ENCODE measurements around the gene SLC4A1. TPM values are rescaled to one million over a fixed set of nuclear protein-coding genes. Genes with fewer than 3 reads are reported as not detected.
A peak's percentile ranks its signal among the peaks of the same experiment; 100 is the strongest.

SLC4A1 gene
- total and polyA plus RNA-seq, 2 of the 13 experiments (the other 11 are each of a cell fraction or from before 2014, with no cell fraction given), result not detected

DNA sequence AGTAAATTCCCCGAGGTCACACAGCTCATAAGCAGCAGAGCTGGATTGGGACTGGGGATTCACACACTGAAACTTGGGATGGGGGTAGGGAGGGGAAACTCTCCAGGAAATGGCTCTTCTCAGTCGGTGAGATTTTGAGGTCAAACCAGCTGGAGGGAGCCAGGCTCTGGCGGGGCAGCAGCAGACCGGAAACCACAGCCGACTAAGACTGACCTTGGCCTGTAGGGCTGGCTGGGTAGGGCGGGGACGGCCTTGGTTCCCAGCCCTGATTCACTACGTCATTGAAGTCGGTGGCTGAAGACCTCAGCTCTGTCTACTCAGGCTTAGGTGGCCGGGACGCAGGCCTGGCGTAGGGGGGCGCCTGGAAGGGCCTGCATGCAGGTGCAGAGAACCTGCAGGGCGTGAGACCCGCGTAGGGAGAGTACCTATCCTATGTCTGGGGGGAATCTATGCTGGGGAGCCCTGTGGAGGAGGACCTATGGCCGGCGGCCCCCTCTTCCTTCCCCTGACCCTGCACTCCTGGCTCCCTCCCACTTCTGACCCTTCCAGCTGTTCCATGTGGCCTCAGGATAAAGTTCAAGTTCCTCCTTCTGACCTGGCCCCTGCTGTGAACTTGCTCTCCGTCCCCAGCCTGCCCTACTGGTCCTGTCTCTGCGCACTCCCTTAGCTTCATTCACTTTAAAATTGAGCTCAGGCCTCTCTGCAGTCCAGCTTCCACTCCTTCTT, 11.9 kb upstream of the SLC4A1 start (continued):
- no peak for TF ChIP-seq GTF3A (CRISPR knock-in tag; conservative IDR thresholded peaks at IDR 0.05)
- no peak for TF ChIP-seq SAFB2 (CRISPR knock-in tag; IDR thresholded peaks at IDR 0.05; ENCODE audit: borderline replicate concordance, low read depth)
- TF ChIP-seq FOXC1 (CRISPR knock-in tag; IDR thresholded peaks at IDR 0.05; ENCODE audit: borderline replicate concordance), result peak; percentile 81; the same call in 1 of the 2 replicates
- no peak for TF ChIP-seq NBN (conservative IDR thresholded peaks at IDR 0.05)
- TF ChIP-seq SP2 (CRISPR knock-in tag; IDR thresholded peaks at IDR 0.05), result no peak
- TF ChIP-seq, protein P1, sequence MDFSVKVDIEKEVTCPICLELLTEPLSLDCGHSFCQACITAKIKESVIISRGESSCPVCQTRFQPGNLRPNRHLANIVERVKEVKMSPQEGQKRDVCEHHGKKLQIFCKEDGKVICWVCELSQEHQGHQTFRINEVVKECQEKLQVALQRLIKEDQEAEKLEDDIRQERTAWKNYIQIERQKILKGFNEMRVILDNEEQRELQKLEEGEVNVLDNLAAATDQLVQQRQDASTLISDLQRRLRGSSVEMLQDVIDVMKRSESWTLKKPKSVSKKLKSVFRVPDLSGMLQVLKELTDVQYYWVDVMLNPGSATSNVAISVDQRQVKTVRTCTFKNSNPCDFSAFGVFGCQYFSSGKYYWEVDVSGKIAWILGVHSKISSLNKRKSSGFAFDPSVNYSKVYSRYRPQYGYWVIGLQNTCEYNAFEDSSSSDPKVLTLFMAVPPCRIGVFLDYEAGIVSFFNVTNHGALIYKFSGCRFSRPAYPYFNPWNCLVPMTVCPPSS (IDR thresholded peaks at IDR 0.05), result no peak
- TF ChIP-seq, protein P2, sequence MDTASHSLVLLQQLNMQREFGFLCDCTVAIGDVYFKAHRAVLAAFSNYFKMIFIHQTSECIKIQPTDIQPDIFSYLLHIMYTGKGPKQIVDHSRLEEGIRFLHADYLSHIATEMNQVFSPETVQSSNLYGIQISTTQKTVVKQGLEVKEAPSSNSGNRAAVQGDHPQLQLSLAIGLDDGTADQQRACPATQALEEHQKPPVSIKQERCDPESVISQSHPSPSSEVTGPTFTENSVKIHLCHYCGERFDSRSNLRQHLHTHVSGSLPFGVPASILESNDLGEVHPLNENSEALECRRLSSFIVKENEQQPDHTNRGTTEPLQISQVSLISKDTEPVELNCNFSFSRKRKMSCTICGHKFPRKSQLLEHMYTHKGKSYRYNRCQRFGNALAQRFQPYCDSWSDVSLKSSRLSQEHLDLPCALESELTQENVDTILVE (CRISPR knock-in tag; IDR thresholded peaks at IDR 0.05), result no peak
- TF ChIP-seq, protein P3, sequence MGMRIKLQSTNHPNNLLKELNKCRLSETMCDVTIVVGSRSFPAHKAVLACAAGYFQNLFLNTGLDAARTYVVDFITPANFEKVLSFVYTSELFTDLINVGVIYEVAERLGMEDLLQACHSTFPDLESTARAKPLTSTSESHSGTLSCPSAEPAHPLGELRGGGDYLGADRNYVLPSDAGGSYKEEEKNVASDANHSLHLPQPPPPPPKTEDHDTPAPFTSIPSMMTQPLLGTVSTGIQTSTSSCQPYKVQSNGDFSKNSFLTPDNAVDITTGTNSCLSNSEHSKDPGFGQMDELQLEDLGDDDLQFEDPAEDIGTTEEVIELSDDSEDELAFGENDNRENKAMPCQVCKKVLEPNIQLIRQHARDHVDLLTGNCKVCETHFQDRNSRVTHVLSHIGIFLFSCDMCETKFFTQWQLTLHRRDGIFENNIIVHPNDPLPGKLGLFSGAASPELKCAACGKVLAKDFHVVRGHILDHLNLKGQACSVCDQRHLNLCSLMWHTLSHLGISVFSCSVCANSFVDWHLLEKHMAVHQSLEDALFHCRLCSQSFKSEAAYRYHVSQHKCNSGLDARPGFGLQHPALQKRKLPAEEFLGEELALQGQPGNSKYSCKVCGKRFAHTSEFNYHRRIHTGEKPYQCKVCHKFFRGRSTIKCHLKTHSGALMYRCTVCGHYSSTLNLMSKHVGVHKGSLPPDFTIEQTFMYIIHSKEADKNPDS (CRISPR knock-in tag; IDR thresholded peaks at IDR 0.05), result no peak
- TF ChIP-seq, protein P4, sequence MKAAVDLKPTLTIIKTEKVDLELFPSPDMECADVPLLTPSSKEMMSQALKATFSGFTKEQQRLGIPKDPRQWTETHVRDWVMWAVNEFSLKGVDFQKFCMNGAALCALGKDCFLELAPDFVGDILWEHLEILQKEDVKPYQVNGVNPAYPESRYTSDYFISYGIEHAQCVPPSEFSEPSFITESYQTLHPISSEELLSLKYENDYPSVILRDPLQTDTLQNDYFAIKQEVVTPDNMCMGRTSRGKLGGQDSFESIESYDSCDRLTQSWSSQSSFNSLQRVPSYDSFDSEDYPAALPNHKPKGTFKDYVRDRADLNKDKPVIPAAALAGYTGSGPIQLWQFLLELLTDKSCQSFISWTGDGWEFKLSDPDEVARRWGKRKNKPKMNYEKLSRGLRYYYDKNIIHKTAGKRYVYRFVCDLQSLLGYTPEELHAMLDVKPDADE (CRISPR knock-in tag; IDR thresholded peaks at IDR 0.05), result no peak
- 0 out of 2 replicates have a peak, but pooled peaks have one; percentile 34 for TF ChIP-seq ZNF607 (CRISPR knock-in tag; IDR thresholded peaks at IDR 0.05; ENCODE audit: borderline replicate concordance)
- no peak for TF ChIP-seq RBM39 (IDR thresholded peaks at IDR 0.05; ENCODE audit: low read depth, low read length, poor library complexity, severe bottlenecking)
- TF ChIP-seq, protein P5, sequence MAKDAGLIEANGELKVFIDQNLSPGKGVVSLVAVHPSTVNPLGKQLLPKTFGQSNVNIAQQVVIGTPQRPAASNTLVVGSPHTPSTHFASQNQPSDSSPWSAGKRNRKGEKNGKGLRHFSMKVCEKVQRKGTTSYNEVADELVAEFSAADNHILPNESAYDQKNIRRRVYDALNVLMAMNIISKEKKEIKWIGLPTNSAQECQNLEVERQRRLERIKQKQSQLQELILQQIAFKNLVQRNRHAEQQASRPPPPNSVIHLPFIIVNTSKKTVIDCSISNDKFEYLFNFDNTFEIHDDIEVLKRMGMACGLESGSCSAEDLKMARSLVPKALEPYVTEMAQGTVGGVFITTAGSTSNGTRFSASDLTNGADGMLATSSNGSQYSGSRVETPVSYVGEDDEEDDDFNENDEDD (CRISPR knock-in tag; IDR thresholded peaks at IDR 0.05; ENCODE audit: borderline replicate concordance), result no peak
- TF ChIP-seq JUND (CRISPR knock-in tag; IDR thresholded peaks at IDR 0.05), result no peak
- TF ChIP-seq, protein P6, sequence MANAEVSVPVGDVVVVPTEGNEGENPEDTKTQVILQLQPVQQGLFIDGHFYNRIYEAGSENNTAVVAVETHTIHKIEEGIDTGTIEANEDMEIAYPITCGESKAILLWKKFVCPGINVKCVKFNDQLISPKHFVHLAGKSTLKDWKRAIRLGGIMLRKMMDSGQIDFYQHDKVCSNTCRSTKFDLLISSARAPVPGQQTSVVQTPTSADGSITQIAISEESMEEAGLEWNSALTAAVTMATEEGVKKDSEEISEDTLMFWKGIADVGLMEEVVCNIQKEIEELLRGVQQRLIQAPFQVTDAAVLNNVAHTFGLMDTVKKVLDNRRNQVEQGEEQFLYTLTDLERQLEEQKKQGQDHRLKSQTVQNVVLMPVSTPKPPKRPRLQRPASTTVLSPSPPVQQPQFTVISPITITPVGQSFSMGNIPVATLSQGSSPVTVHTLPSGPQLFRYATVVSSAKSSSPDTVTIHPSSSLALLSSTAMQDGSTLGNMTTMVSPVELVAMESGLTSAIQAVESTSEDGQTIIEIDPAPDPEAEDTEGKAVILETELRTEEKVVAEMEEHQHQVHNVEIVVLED (CRISPR knock-in tag; IDR thresholded peaks at IDR 0.05; ENCODE audit: borderline replicate concordance), result no peak
- no peak for TF ChIP-seq ZNF615 (CRISPR knock-in tag; IDR thresholded peaks at IDR 0.05; ENCODE audit: borderline replicate concordance)
- peak; percentile 27; the same call in 1 of the 2 replicates for TF ChIP-seq NCOR1 (IDR thresholded peaks at IDR 0.05; ENCODE audit: borderline replicate concordance, low read length)
- peak; percentile 96 for TF ChIP-seq RARA (CRISPR knock-in tag; IDR thresholded peaks at IDR 0.05)
- TF ChIP-seq, protein P7, sequence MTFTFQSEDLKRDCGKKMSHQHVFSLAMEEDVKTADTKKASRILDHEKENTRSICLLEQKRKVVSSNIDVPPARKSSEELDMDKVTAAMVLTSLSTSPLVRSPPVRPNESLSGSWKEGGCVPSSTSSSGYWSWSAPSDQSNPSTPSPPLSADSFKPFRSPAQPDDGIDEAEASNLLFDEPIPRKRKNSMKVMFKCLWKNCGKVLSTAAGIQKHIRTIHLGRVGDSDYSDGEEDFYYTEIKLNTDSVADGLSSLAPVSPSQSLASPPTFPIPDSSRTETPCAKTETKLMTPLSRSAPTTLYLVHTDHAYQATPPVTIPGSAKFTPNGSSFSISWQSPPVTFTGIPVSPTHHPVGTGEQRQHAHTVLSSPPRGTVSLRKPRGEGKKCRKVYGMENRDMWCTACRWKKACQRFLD (CRISPR knock-in tag; IDR thresholded peaks at IDR 0.05; ENCODE audit: borderline replicate concordance), result no peak
